ENCODE results near the gene FGFRL1. TPM values are rescaled to one million over a fixed set of nuclear protein-coding genes. Genes with fewer than 3 reads are reported as not detected.

The FGFRL1 gene
- total and polyA plus RNA-seq, 2 of the 13 experiments (the other 11 are each of a cell fraction or from before 2014, with no cell fraction given), result 19.1 to 30.6 TPM

GRCh38 chr4:986879-987623, 24.4 kb upstream of the FGFRL1 start, which contains the start of gene IDUA (continued):
- TF ChIP-seq ZBTB46 (CRISPR knock-in tag; IDR thresholded peaks at IDR 0.05; ENCODE audit: borderline replicate concordance), result 0 out of 2 replicates have a peak, but pooled peaks have one; percentile 72
- TF ChIP-seq, protein P1, sequence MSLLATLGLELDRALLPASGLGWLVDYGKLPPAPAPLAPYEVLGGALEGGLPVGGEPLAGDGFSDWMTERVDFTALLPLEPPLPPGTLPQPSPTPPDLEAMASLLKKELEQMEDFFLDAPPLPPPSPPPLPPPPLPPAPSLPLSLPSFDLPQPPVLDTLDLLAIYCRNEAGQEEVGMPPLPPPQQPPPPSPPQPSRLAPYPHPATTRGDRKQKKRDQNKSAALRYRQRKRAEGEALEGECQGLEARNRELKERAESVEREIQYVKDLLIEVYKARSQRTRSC (CRISPR knock-in tag; IDR thresholded peaks at IDR 0.05; ENCODE audit: low read depth), result no peak
- TF ChIP-seq, protein P2, sequence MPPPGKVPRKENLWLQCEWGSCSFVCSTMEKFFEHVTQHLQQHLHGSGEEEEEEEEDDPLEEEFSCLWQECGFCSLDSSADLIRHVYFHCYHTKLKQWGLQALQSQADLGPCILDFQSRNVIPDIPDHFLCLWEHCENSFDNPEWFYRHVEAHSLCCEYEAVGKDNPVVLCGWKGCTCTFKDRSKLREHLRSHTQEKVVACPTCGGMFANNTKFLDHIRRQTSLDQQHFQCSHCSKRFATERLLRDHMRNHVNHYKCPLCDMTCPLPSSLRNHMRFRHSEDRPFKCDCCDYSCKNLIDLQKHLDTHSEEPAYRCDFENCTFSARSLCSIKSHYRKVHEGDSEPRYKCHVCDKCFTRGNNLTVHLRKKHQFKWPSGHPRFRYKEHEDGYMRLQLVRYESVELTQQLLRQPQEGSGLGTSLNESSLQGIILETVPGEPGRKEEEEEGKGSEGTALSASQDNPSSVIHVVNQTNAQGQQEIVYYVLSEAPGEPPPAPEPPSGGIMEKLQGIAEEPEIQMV (CRISPR knock-in tag; IDR thresholded peaks at IDR 0.05; ENCODE audit: low read depth), result 0 out of 2 replicates have a peak, but pooled peaks have one; percentile 54
- peak; percentile 72 for TF ChIP-seq ZFX (CRISPR knock-in tag; IDR thresholded peaks at IDR 0.05; ENCODE audit: low read depth)
- TF ChIP-seq FIP1L1 (IDR thresholded peaks at IDR 0.05; ENCODE audit: borderline replicate concordance, insufficient read depth, low read depth, low read length), result peak; percentile 89
- TF ChIP-seq, protein P3, sequence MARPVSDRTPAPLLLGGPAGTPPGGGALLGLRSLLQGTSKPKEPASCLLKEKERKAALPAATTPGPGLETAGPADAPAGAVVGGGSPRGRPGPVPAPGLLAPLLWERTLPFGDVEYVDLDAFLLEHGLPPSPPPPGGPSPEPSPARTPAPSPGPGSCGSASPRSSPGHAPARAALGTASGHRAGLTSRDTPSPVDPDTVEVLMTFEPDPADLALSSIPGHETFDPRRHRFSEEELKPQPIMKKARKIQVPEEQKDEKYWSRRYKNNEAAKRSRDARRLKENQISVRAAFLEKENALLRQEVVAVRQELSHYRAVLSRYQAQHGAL (CRISPR knock-in tag; IDR thresholded peaks at IDR 0.05; ENCODE audit: not compliant biosample characterization), result no peak
- TF ChIP-seq ZNF44 (CRISPR knock-in tag; IDR thresholded peaks at IDR 0.05), result no peak
- TF ChIP-seq ZNF274 (CRISPR knock-in tag; IDR thresholded peaks at IDR 0.05), result peak; percentile 1; the same call in 1 of the 2 replicates
- peak; percentile 42; the same call in 1 of the 2 replicates for TF ChIP-seq ZNF556 (CRISPR knock-in tag; IDR thresholded peaks at IDR 0.05; ENCODE audit: borderline replicate concordance)
- 0 out of 2 replicates have a peak, but pooled peaks have one; percentile 16 for TF ChIP-seq KDM3A (CRISPR knock-in tag; IDR thresholded peaks at IDR 0.05; ENCODE audit: low read depth)
- TF ChIP-seq ZFY (CRISPR knock-in tag; IDR thresholded peaks at IDR 0.05), result peak; percentile 82
- 0 out of 2 replicates have a peak, but pooled peaks have one; percentile 39 for TF ChIP-seq ZNF446 (CRISPR knock-in tag; IDR thresholded peaks at IDR 0.05)
- TF ChIP-seq HNRNPK (IDR thresholded peaks at IDR 0.05; ENCODE audit: low read depth, low read length, poor library complexity, severe bottlenecking), result peak; percentile 75
- no peak for TF ChIP-seq TCF7L2 (IDR thresholded peaks at IDR 0.05; ENCODE audit: low read depth, low read length)
- TF ChIP-seq ZNF776 (CRISPR knock-in tag; IDR thresholded peaks at IDR 0.05), result peak; percentile 39; the same call in 1 of the 2 replicates
- TF ChIP-seq, protein P4, sequence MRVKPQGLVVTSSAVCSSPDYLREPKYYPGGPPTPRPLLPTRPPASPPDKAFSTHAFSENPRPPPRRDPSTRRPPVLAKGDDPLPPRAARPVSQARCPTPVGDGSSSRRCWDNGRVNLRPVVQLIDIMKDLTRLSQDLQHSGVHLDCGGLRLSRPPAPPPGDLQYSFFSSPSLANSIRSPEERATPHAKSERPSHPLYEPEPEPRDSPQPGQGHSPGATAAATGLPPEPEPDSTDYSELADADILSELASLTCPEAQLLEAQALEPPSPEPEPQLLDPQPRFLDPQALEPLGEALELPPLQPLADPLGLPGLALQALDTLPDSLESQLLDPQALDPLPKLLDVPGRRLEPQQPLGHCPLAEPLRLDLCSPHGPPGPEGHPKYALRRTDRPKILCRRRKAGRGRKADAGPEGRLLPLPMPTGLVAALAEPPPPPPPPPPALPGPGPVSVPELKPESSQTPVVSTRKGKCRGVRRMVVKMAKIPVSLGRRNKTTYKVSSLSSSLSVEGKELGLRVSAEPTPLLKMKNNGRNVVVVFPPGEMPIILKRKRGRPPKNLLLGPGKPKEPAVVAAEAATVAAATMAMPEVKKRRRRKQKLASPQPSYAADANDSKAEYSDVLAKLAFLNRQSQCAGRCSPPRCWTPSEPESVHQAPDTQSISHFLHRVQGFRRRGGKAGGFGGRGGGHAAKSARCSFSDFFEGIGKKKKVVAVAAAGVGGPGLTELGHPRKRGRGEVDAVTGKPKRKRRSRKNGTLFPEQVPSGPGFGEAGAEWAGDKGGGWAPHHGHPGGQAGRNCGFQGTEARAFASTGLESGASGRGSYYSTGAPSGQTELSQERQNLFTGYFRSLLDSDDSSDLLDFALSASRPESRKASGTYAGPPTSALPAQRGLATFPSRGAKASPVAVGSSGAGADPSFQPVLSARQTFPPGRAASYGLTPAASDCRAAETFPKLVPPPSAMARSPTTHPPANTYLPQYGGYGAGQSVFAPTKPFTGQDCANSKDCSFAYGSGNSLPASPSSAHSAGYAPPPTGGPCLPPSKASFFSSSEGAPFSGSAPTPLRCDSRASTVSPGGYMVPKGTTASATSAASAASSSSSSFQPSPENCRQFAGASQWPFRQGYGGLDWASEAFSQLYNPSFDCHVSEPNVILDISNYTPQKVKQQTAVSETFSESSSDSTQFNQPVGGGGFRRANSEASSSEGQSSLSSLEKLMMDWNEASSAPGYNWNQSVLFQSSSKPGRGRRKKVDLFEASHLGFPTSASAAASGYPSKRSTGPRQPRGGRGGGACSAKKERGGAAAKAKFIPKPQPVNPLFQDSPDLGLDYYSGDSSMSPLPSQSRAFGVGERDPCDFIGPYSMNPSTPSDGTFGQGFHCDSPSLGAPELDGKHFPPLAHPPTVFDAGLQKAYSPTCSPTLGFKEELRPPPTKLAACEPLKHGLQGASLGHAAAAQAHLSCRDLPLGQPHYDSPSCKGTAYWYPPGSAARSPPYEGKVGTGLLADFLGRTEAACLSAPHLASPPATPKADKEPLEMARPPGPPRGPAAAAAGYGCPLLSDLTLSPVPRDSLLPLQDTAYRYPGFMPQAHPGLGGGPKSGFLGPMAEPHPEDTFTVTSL (CRISPR knock-in tag; IDR thresholded peaks at IDR 0.05; ENCODE audit: borderline replicate concordance), result 0 out of 2 replicates have a peak, but pooled peaks have one; percentile 43
- peak; percentile 100 for TF ChIP-seq AGO2 (optimal IDR thresholded peaks at IDR 0.05; ENCODE audit: low read depth, low read length)

Measured in HepG2 (cell line).